GM19452 (cell line): Measurements from ENCODE around the gene MLYCD.

Experiments used
- ATAC-seq: cut with Tn5 transposase; IDR thresholded peaks from one replicate; pipeline ENCODE4 v1.9.1; 2021; ENCODE audit not compliant: unreplicated experiment

The MLYCD gene

DNA sequence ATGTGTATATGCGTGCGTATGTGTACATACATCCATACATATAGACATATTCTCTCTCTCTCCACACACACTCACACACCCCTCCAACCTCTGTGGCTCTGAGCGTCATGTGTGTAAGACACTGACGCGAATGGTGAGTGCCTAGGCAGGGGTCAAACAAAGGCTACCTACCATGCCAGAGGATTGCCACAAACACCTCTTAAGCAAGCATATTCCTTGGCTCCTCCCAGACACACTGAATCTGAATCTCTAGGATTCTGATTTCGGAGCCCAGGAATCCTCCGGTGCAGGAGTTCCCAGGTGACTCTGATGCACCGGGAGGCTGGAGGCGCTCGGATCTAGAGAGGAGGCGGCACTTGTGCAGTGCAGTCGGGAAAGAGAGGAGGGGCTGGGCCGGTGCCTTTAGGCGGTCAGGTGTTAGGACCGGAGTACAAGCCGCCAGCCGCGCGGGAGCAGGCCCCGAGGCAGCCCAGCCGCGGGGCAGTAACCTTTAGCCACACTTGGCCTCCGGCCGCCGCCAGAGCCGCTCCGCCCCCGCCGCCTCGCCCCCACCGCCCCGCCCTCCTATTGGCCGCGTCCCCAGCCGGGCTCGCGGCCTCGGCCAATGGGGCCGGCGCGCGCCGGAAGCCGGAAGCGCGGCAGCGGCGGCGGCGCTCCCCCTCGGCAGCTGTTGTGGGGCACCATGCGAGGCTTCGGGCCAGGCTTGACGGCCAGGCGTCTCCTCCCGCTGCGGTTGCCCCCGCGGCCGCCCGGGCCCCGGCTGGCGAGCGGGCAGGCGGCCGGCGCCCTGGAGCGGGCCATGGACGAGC lies at the start of gene MLYCD:
Gene MLYCD (plus strand): TSS at position 653 of the 809 bp plus-strand sequence. CDS start 30 bp downstream, at position 683.
- ATAC-seq, result peak; percentile 91

GRCh38 chr16:83849421-83849820 lies 49.5 kb upstream of the MLYCD start:
- ATAC-seq, result no peak

DNA sequence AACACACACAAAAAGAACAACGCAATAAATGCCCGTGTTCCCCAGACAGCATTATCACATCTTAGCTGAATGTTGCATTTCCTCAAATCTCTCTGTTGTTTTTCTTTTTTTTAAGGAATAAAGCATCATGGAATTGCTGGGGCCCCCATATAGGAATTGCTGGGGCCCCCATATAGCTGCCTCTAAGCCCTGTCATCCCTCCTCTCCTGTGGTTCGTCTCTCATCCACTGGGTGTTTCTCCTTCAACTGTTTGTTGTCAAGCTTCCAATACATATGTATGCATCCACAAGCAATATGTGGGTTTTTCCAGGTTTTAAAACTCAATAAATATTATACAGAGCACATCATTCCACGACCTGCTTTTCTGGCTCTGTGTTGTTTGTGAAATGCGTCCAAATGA lies 48.0 kb upstream of the MLYCD start:
- no peak for ATAC-seq

- ATAC-seq, result no peak
These were observed 47.4 kb upstream of the MLYCD start for GRCh38 chr16:83851473-83851872.

- no peak for ATAC-seq
These were observed 46.1 kb upstream of the MLYCD start for GRCh38 chr16:83852774-83853173.

DNA sequence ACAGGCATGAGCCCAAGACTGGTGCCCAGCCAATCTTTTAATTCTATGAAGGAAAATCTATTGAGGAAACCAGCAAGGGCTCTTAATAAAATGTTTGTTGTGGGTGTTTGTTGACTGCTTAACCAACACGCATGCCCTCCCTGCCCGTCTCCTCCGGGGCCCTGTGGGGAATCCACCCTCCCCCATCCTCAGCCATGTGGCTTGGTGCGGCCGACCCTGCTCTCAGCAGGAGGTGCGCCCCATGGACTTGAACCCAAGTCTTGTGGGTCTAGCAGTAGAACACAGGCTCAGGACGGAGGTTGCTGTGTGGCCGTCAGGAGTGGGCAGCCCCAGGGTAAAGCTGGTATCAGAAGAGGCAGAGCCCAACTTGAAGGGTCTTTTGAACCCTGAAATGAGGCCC lies 45.1 kb upstream of the MLYCD start:
- ATAC-seq, result no peak

DNA sequence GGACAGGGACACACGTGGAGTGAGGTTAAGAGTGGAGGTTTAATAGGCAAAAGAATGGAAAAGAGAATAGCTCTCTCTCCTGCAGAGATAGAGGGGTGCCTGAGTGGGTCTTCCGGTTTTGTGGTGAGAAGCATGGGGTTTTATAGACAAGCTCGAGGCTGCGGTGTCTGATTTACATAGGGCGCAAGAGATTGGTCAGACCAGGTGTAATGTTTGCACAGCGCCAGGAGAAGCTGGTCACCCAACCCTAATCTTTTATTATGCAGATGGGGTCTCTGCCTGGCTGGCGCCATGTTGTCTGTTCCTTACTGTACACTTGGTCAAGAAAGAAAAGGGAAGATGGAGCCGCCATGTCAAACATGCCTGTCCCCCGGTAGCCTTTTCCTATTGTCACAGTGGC lies 44.5 kb upstream of the MLYCD start:
- no peak for ATAC-seq

DNA sequence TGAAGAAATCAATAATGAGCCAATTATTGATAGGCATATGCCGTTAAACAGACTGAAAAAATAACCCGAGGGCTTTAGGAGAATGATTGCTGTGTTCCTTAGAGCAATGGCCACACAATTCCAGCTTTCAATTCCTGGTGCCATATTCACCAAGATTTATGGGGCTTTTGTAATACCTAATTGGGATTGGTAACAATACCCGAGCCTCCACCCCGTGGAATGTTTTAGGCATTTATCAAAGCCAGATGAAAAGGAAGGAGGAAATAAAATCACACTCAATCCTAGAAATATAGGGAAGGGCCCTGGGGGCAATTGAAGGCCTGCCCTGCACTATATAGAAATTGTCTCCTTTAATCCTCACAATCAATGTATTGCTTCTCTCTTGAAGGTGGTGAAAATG lies 42.1 kb upstream of the MLYCD start:
- ATAC-seq, result no peak

DNA sequence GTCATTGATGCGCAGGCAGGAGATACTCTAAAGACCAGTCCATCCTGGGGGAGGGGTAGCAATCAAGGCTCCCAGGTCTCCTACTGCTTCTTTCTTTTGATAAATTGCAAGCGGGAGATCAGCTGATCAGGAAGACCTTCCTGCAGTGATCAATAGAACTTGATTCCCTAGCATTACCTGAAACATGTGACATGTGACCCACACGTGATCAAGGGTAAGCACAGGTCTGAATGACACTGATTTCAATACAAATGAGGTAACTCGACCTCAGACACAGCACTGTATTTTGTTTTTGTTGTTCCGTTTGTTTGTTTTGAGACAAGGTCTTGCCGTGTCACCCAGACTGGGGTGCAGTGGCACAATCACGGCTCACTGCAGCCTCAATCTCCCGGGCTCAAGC lies 39.6 kb upstream of the MLYCD start:
- ATAC-seq, result no peak

GRCh38 chr16:83862661-83863060 lies 36.3 kb upstream of the MLYCD start:
- ATAC-seq, result no peak

- no peak for ATAC-seq
These were observed 35.2 kb upstream of the MLYCD start for GRCh38 chr16:83863682-83864081.

DNA sequence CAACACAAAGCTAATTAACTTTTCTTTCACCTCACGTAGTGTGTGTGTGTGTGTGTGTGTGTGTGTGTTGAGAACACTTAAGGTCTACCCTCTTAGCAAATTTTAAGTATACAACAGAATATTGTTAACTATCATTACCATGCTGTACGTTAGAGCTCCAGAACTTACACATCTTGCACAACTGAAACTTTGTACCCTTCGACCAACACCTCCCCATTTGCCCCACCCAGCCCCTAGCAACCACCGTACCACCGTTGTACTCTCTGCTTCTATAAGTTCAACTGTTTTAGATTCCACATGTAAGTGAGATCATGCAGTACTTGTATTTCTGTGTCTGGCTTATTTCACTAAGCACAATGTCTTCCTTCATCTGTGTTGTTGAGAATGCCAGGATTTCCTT lies 28.1 kb upstream of the MLYCD start:
- ATAC-seq, result no peak

- no peak for ATAC-seq
These were observed 20.1 kb upstream of the MLYCD start for GRCh38 chr16:83878838-83879237.

GRCh38 chr16:83882163-83882885 lies 16.6 kb upstream of the MLYCD start:
- ATAC-seq, result no peak

DNA sequence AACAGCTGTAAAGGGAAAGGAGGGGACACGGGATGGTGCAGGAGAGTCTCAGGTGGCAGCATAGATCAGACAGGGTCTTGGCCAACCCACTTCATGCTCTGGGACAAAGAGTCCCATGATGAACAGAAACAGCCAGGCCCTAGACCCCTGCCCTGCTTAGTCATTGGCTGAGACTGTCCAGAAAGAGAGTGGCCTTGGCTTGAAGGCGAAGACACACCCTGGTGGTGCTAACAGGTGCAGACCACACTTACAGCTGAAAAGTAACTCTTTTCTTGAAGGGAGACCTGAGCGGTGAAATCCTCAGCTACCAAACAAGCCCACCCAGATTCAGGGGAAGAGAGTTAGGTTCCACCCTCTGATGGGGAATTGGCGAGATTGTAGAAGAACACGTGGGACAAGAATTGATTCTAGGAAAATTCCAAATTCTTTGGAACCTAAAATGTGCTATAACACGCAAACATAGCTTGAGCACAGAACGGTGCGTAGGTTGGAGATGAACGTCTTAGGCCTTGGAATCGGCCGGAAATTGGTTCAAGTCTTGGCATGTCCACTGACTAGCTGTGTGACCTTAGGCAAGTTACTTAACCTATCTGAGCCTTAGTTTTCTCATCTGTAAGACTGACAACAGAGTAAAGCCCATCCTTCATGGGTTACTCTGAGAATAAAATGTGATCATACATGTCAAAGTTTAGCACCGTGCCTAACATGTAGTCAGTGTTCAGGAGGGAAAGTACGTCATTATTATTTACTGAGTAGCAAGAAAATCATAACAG lies 12.5 kb upstream of the MLYCD start:
- ATAC-seq, result no peak

DNA sequence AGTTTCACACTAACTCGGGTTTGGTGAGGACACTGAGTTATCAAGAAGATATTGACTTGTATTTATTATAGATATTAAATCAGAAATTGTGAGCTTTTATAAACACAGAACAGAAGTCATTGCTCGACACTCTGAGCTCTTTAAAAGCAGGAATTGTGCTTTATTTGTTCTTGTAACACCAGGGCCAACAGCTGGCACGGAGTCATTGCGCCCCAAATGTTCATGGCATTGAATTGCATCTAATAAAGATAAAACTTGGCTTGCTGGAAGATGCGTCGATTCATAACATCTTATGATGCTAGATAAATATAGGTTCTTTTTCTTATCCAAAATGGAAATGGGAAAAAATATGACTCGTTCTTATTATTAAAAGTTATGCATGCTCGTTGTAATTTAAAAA lies 11.8 kb upstream of the MLYCD start:
- ATAC-seq, result no peak

DNA sequence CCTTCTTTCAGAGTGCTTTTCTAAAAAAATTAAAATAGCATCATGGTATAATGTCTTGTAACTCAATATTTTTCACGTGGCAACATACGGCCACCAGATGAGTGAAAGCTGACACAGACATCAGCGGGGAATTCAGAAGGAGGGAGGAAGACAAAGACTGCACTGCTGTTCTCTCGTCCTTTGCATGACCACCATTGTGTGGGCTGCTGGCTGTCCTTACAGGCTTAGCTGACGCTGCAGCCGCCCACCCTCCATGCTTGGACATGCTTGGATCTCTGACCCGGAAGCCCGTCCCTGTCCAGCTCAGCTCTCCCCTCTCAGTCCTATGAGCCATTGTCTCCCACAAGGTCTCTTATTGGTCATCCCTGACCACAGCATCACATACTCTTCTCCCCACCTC lies 11.4 kb upstream of the MLYCD start:
- no peak for ATAC-seq

GRCh38 chr16:83888672-83889044 lies 10.3 kb upstream of the MLYCD start:
- ATAC-seq, result no peak

- ATAC-seq, result no peak
These were observed 8.6 kb upstream of the MLYCD start for GRCh38 chr16:83890359-83890758.

DNA sequence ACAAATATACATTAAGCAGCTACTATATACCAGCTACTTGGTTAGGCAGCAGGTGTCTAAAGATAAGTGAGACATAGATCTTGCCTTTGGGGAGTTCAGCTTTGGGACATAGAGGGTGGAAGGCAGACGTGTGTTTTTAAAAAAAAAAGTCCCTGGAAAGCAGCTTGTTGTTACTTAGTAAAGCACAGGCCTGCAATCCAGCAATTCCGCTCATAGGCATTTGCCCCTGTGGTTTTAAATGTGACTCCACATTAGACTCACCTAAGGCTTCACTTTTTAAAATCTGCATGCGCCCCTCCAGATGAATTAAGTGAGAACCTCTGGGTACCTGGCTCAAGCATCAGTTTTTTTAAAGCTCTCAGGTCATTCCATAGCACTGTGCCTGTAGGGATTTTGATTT lies 7.2 kb upstream of the MLYCD start:
- no peak for ATAC-seq

DNA sequence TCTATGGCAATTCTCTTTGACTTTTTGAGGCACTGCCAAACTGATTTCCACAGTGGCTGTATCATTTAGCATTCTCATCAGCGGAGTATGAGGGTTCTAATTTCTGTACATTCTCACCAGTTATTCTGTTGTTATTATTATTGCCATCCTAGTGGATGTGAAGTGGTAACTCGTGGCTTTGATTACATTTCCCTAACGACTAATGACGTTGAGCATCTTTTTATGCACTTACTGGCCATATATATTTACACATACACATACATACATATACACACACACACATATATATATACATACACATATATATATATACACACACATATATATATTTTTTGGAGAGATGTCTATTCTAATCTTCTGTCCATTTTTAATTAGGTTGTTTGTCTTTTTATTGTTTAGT lies 3.7 kb upstream of the MLYCD start:
- ATAC-seq, result no peak

DNA sequence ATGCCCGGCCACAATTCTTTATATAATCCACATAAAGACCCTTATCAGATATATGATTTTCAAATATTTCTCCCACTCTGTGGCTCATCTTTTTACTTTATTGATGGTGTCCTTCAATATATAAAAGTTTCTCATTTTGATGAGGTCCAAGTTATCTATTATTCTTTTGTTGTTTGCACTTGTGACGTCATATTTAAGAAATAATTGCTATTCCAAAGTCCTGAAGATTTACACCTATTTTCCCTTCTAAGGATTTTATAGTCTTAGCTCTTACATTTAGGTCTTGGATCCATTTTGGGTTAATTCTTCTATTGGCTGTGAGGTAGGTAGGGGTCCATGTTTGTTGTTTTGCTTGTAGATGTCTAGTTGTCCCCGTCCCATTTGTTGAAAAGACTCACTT lies 3.0 kb upstream of the MLYCD start:
- no peak for ATAC-seq
